Measurements from ENCODE around the gene TEX9.
"Not testable (repeated sequence)": the region's sequence is repeated elsewhere in the genome, so short reads cannot be mapped to it uniquely, and the experiment has no call there.

TEX9 gene

DNA sequence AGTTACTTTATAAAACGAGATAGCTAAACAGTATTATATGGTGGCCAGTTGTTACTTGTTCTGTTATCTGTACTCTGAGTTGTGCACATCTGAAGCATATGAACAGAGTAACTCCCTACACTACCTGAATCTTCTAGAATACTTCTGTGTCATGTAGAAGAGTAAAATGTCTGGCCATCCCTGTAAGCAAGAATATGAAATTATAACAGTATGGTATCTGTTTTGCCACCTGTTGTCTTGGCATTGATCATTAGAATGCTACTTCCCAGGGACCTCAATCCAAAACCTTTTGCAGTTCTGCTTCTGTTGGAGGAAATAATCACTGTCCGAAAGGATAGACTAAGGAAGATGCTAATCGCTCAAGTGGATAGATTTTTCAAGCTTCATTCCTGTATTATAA, 1.9 kb downstream of the TEX9 start:
- DNase-seq, result no peak

DNA sequence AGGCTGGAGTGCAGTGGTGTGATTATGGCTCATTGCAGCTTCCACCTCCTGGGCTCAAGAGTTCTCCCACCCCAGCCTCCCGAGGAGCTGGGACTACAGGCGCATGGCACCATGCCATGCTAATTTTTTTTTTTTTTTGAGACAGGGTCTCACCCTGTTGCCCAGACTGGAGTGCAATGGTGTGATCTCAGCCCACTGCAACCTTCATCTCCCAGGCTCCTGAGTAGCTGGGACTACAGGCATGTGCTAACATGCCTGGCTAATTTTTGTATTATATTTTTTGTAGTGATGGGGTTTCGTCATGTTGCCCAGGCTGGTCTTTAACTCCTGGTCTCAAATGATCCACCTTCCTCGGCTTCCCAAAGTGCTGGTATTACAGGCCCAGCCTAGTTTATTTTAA, 4.0 kb downstream of the TEX9 start:
- DNase-seq, result no peak

DNA sequence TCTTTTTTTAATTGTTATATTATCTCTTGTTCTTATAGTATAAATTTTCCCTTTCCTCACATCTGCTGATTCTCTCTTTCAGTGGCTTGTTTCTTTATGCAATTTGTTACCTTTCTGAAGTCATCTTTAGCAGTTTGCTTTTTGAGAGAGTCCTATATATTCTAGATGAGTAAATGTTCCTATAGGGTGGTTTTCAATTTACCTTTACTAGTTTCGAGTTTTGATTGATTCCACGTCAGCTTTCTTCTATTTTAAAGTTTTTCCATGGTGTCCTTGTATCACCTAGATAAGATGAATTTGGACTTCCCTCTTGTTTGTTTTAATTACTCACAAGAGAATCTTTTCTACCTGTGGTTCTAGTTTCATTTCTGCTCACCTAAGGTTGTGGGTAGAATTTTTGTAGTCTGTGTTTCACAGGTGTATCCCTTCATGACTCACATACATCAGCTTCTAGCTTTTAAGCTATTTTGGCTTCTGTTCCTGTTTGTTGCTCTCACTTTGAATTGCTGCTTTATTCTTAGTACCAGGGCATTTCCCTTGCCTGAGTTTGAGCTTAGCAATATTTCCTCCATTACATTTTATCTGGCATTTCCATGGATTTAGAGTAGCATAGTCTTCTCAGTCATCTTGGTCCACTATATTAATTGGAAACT, 6.4 kb downstream of the TEX9 start:
- DNase-seq, result no peak

DNA sequence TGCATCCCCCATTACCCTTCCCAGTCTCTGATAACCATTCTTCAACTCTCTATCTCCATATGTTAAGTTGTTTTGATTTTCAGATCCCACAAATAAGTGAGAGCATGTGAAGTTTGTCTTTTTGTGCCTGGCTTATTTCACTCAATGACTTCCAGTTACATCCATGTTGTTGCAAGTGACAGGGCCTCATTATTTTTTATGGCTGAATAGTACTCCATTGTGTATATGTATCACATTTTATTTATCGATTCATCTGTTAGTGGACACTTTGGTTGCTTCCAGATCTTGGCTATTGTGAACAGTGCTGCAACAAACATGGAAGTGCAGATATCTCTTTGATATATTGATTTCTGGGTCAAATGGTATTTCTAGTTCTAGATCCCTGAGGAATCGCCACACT, 9.5 kb downstream of the TEX9 start:
- DNase-seq, result not testable (repeated sequence)

- not testable (repeated sequence) for DNase-seq
Measured at GRCh38 chr15:56377822-56378221, 12.6 kb downstream of the TEX9 start.

DNA sequence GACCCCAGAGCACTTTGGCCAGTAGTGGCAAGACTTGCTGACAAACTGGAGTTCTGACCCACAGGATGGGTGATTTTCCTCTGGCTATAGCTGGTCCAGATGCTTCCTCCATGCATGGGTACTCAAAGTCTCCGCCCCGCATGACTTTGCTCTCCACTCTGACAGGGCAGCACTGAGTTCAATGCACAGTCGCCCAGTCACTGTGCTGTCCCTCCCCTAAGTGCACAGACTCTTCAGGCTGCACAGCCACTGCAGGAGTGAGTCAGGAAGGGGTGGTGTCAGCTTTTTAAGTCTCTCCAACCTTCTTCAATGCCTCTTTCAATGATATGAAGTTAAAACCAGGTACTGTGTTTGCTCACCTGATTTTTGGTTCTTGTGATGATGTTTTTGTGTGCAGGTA, 17.8 kb downstream of the TEX9 start:
- no peak for DNase-seq

DNA sequence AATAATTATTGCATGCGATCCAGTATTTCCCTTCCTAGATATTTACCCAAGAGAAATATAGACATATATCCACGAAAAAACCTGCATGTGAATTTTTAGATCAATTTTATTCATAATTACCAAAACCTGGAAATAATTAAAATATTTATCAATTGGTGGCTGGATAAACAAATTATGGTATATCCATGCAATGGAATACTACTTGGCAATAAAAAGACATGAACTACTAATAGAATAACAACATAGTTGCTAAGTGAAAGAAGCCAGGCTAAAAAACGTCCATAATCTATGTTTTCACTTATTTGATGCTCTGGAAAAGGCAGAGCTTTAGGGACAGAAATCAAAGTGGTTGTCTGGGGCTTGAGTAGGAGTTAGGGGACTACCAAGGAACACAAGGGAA, 20.7 kb downstream of the TEX9 start:
- no peak for DNase-seq

GRCh38 chr15:56390739-56391267, 25.6 kb downstream of the TEX9 start:
- no peak for DNase-seq

DNA sequence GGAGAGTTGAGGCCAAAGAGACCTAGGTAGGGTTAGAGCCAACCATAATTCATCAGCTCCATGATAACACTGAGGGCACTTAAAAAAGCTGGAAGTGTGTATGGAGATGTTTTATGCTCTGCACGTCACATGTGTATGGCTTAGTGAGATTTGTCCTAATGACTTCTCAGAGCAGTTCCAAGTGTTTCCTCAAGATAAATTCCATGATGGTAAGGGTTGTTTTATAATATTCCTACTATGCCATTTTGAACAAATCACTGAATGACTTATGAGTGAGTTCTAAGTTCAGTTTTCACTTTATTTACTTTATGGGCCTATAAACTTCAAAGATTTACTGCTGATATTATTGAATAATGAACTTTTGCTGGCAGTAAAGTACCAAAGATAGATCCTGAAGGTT, 28.1 kb downstream of the TEX9 start:
- DNase-seq, result no peak

DNA sequence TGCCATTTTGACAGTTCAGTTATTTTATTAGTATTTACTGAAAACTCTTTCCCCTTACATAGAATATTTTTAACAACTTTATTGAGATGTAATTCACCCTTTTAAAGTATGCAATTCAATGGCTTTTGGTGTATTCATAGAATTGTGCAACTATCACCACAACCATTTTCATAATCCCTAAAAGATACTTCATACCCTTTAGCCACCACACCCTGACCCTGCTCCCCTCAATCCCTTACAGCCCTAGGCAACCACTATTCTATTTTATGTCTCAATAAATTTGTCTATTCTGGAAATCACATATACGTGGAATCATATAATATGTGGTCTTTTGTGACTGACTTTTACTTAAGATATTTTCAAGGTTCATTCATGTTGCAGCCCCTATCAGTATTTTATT, 29.7 kb downstream of the TEX9 start:
- DNase-seq, result no peak

- not testable (repeated sequence) for DNase-seq
Measured at GRCh38 chr15:56397325-56397724, 32.1 kb downstream of the TEX9 start.

GRCh38 chr15:56399209-56399608, 34.0 kb downstream of the TEX9 start:
- DNase-seq, result not testable (repeated sequence)

- DNase-seq, result no peak
Measured at GRCh38 chr15:56410721-56411120, 45.5 kb downstream of the TEX9 start.

DNA sequence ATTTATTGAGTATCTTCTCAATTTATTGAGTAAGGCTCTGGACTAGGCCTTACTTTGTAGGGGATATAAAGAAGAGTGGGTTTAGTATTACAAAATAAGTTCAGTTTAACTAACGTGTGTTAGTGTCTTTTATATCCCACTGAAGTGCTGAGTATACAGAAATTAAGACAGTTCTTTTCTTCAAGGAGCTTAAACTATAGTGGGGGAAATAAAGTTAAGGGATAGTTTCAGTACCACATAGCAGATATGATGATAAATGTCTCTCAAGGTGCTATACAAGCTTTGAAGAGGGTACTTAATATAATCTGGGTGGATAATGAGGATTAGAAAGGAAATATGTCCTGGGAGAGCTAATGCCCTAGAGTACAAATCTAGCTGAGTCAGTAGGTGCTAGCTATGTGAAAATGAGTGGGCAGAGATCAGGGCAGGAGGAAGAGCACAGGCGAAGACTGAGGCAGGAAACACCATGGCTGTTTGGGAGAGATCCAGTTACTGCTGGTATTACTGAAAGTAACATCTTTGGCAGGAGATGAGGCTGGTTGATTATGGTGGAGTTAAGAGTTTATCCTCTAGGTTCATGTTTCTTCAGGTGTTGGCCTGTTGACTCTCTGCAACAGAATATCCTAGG, 46.0 kb downstream of the TEX9 start:
- no peak for DNase-seq

GRCh38 chr15:56413114-56413733, 48.0 kb downstream of the TEX9 start:
- DNase-seq, result not testable (repeated sequence)

GRCh38 chr15:56425276-56425675, 60.0 kb downstream of the TEX9 start:
- no peak for DNase-seq

GRCh38 chr15:56425976-56426375, 60.8 kb downstream of the TEX9 start:
- DNase-seq, result no peak

GRCh38 chr15:56428821-56429458, 63.7 kb downstream of the TEX9 start:
- DNase-seq, result no peak

DNA sequence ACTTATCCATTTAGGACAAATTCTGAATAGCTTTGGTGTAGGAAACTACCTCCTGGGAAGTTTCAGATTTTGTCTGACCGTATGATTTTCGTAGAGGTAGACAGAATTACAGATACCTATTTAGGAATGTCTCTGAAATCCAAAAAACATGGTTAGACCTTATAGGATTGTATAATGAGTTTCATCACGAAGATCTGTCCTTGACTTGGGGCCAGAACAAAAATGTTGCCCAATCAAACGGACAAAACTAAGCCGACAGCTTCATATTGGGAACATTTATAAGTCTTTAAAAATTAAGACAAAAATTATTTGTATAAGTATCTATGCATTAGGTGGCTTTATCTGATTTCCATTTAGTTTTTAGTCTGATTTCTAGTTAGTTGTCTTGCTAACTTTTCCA, 67.1 kb downstream of the TEX9 start:
- no peak for DNase-seq

- DNase-seq, result no peak
Measured at GRCh38 chr15:56440214-56440770, 75.1 kb downstream of the TEX9 start.

DNA sequence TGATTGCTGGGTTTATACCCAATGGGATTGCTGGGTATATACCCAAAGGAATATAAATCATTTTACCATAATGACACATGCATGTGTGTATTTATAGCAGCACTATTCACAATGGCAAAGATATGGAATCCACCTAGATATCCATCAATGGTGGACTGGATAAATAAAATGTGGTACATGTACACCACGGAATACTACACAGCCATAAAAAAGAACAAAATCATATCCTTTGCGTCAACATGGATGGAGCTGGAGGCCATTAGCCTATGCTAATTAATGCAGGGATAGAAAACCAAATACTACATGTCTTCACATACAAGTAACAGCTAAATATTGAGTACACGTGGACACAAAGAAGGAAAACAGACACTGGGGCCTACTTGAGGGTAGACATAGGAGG, 77.1 kb downstream of the TEX9 start:
- DNase-seq, result no peak

DNA sequence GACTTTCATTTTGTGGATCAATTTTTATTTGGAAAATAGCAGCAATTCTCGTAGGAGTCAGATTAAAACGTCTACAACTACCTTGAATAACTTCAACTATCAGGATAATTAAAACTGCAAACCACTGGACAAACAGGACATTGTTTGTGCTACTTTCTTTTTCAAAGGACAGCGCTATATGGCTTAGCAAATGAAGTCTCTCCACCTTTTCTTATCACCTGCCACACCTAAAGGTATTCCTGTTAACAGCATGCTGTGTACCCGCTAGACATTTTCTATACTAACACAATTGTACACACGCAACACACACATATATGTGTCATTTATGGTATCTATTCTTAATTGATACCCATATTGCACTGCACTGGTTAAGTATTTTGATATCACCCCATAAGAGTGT, 80.5 kb downstream of the TEX9 start:
- DNase-seq, result no peak

GRCh38 chr15:56454836-56455235, 89.6 kb downstream of the TEX9 start:
- no peak for DNase-seq

Data from T1000 (cell line).